ENCODE results near the gene DNER. TPM values are rescaled to one million over a fixed set of nuclear protein-coding genes. Genes with fewer than 3 reads are reported as not detected.
A peak's percentile ranks its signal among the peaks of the same experiment; 100 is the strongest.

DNER gene
- total and polyA plus RNA-seq, 8 donors: 0.06 to 2.4 (median 1.9) TPM

GRCh38 chr2:229715895-229716507 is 1.6 kb upstream of the DNER start:
- DNase-seq (no peak), ATAC-seq (peak; percentile 9)
- intact Hi-C loops (cut with DNase I): no loop called here
- H3K27me3 ChIP-seq: peaks cover 52 to 100% of the 10 kb centered on the region in 2 donors
- no peaks in the 10 kb centered on the region for H3K9me3 ChIP-seq
- no peak overlapping the region for H3K27ac ChIP-seq
- no peaks in the 10 kb centered on the region for H3K36me3 ChIP-seq
- H3K4me3 ChIP-seq: no peak overlapping the region
- H3K4me1 ChIP-seq: peaks cover 13 to 18% of the 10 kb centered on the region in 2 donors
- TF ChIP-seq, protein P1, sequence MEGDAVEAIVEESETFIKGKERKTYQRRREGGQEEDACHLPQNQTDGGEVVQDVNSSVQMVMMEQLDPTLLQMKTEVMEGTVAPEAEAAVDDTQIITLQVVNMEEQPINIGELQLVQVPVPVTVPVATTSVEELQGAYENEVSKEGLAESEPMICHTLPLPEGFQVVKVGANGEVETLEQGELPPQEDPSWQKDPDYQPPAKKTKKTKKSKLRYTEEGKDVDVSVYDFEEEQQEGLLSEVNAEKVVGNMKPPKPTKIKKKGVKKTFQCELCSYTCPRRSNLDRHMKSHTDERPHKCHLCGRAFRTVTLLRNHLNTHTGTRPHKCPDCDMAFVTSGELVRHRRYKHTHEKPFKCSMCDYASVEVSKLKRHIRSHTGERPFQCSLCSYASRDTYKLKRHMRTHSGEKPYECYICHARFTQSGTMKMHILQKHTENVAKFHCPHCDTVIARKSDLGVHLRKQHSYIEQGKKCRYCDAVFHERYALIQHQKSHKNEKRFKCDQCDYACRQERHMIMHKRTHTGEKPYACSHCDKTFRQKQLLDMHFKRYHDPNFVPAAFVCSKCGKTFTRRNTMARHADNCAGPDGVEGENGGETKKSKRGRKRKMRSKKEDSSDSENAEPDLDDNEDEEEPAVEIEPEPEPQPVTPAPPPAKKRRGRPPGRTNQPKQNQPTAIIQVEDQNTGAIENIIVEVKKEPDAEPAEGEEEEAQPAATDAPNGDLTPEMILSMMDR (IDR thresholded peaks at IDR 0.05): no peak

DNA sequence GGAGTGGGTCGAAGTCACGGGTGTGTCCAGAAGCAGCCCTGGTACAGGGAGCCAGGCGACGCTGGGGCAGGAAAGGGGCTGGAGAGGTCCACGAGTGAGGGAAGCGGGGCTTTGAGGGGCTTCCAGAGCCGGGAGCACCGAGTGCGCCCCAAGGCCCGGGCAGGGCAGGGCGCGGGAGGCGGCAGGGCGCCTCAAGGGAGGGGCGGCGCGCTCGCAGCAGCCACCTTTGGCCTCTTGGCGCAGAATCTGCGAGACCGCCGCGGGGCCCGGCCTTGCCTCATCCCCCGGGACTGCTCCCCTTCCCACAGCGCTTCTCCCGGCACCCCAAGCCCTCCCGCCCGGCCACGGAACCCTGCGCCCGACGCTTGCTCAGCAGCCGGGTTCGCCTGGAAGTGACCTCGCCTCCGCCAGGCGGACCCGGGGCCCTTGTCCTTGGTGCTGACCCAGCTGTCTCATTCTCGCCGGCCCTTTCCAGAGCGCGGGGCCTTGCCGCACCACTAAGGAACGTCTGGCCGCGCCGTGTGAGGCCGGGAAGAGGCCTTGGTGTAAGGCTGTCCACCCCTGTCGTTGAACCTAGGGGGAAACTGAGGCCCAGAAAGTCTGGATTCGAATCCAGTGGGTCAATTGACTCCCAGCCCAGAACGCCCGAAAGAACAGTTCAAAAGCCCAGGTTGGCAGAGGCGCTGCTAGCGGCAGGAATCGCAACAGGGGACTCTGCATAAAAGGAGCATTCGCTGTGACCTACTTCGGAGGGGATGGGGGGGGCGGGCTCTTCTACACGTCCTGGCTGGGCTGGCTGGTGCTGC is 584 bp upstream of the DNER start:
- Histone ChIP-seq H3K36me3 (no peaks in the 10 kb centered on the region), H3K9me3 (no peaks in the 10 kb centered on the region), H3K27ac (no peak overlapping the region), H3K4me3 (peak overlapping the region; percentile 14 to 35), H3K27me3 (peaks cover 56 to 98% of the 10 kb centered on the region in 2 donors), H3K4me1 (peaks cover 13 to 18% of the 10 kb centered on the region in 2 donors)
- intact Hi-C loops (cut with DNase I): no loop called here
- DNase-seq: peak; percentile 49 to 84 (median 62)
- TF ChIP-seq, protein P1 (IDR thresholded peaks at IDR 0.05): no peak
- peak; percentile 96 for ATAC-seq

DNA sequence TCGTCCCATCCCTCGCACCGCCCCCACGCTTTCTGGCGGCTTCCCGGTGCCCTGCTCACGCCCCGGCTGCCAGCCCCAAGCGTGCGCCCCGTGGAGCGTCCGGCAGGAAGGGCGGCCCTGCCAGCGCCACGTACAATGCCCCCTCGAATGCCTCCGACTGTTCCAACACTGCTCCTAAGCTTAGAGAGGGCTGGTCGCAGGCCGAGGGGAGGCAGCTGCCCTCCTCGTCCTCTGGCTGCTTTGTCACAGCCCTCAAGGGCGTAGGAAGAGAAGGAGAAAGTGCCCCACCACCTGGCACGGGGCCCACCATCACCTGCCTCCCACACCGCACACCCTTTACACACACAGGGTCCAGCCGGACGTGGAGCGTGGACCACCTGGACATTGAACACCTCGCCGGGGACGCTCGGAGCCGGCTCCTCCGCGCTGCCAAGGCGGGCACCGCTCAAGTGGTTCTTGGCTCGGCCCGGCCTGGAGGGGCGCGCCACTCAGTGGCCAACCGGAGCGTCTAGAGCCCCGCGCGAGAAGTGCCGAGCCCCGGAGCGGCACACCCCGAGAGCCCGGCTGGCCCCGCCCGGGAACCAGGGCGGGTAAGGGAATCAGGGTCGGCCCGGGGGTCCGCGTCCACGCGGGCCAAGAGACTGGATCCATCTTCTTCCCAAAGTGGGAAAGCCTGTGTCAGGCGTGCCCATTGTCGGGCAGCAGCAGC is 830 bp downstream of the DNER start:
- ATAC-seq (no peak), DNase-seq (peak in 2 of 4 donors; percentile 10 to 69)
- intact Hi-C loops (cut with DNase I): no loop called here
- Histone ChIP-seq H3K27ac (no peak overlapping the region), H3K36me3 (no peaks in the 10 kb centered on the region), H3K4me3 (peak overlapping the region in 1 of 2 donors; percentile 11), H3K4me1 (peaks cover 13 to 18% of the 10 kb centered on the region in 2 donors), H3K9me3 (no peaks in the 10 kb centered on the region), H3K27me3 (peaks cover 64 to 97% of the 10 kb centered on the region in 2 donors)
- TF ChIP-seq, protein P1 (IDR thresholded peaks at IDR 0.05): no peak

- Histone ChIP-seq H3K4me1 (peaks cover 13 to 18% of the 10 kb centered on the region in 2 donors), H3K36me3 (no peaks in the 10 kb centered on the region), H3K27me3 (peaks cover 64 to 89% of the 10 kb centered on the region in 2 donors), H3K27ac (no peak overlapping the region), H3K9me3 (no peaks in the 10 kb centered on the region), H3K4me3 (no peak overlapping the region)
- TF ChIP-seq, protein P1 (IDR thresholded peaks at IDR 0.05): no peak
- DNase-seq: no peak
- ATAC-seq: no peak
- intact Hi-C loops (cut with DNase I): no loop called here
These were observed 2.2 kb downstream of the DNER start for GRCh38 chr2:229712136-229712535.

- ATAC-seq (no peak), DNase-seq (no peak)
- Histone ChIP-seq H3K4me3 (no peak overlapping the region), H3K27me3 (peaks cover 30 to 57% of the 10 kb centered on the region in 2 donors), H3K9me3 (no peaks in the 10 kb centered on the region), H3K27ac (no peak overlapping the region), H3K4me1 (peaks cover 0 to under 1% of the 10 kb centered on the region in 2 donors), H3K36me3 (no peaks in the 10 kb centered on the region)
- TF ChIP-seq, protein P1 (IDR thresholded peaks at IDR 0.05): no peak
- intact Hi-C loops (cut with DNase I): no loop called here
These were observed 6.0 kb downstream of the DNER start for GRCh38 chr2:229708335-229708734.
